NCI-H1092 (cell line): ENCODE data around the gene C2orf80.
"Not testable (repeated sequence)": the region's sequence is repeated elsewhere in the genome, so short reads cannot be mapped to it uniquely, and the experiment has no call there.

Source experiments
- DNase-seq: peaks from one replicate; lab custom pipeline; 2025; lab: John Stamatoyannopoulos, UW

The C2orf80 gene

GRCh38 chr2:208189810-208190503, at the start of gene C2orf80:
Gene C2orf80, minus strand, starts transcription at chr2:208190030. Its CDS starts 3,044 bp downstream, at chr2:208186986.
- DNase-seq: no peak

- DNase-seq: no peak
Measured at GRCh38 chr2:208235860-208236259, 46.0 kb upstream of the C2orf80 start.

GRCh38 chr2:208234786-208235185, 45.0 kb upstream of the C2orf80 start:
- DNase-seq: no peak

- no peak for DNase-seq
Measured at GRCh38 chr2:208228476-208228875, 38.6 kb upstream of the C2orf80 start.

- no peak for DNase-seq
Measured at GRCh38 chr2:208227581-208228232, 37.9 kb upstream of the C2orf80 start.

- DNase-seq: no peak
Measured at GRCh38 chr2:208224802-208225201, 35.0 kb upstream of the C2orf80 start.

GRCh38 chr2:208222351-208222750, 32.5 kb upstream of the C2orf80 start:
- no peak for DNase-seq

GRCh38 chr2:208221873-208222272, 32.0 kb upstream of the C2orf80 start:
- DNase-seq: not testable (repeated sequence)

- DNase-seq: no peak
Measured at GRCh38 chr2:208210688-208211451, 21.0 kb upstream of the C2orf80 start.

- no peak for DNase-seq
Measured at GRCh38 chr2:208208335-208209085, 18.7 kb upstream of the C2orf80 start.

GRCh38 chr2:208207769-208208168, 17.9 kb upstream of the C2orf80 start:
- DNase-seq: no peak

- DNase-seq: no peak
Measured at GRCh38 chr2:208204166-208204565, 14.3 kb upstream of the C2orf80 start.

GRCh38 chr2:208195531-208195930, 5.7 kb upstream of the C2orf80 start:
- no peak for DNase-seq

- no peak for DNase-seq
Measured at GRCh38 chr2:208192611-208193236, 2.9 kb upstream of the C2orf80 start.

- no peak for DNase-seq
Measured at GRCh38 chr2:208189069-208189809, 591 bp downstream of the C2orf80 start.

GRCh38 chr2:208186893-208187292, 2.9 kb downstream of the C2orf80 start:
- no peak for DNase-seq

- no peak for DNase-seq
Measured at GRCh38 chr2:208186465-208186864, 3.4 kb downstream of the C2orf80 start.

GRCh38 chr2:208183972-208184705, 5.7 kb downstream of the C2orf80 start:
- no peak for DNase-seq

GRCh38 chr2:208183526-208183925, 6.3 kb downstream of the C2orf80 start:
- DNase-seq: no peak

GRCh38 chr2:208182835-208183234, 7.0 kb downstream of the C2orf80 start:
- DNase-seq: no peak
